MG63 (cell line): ENCODE data around the gene TAS2R43. TPM values are rescaled to one million over a fixed set of nuclear protein-coding genes. Genes with fewer than 3 reads are reported as not detected.
"Not testable (repeated sequence)": the region's sequence is repeated elsewhere in the genome, so short reads cannot be mapped to it uniquely, and the experiment has no call there.

Experiments used
- DNase-seq: peaks from one replicate; pipeline ENCODE4 v3.0.0-alpha.2; 2020
- H3K27me3 ChIP-seq: fragments of 250-450 bp; sonication (Bioruptor Pico); 2 replicates; pipeline ENCODE4 v1.5.1; 2020; ENCODE audit warnings: mild to moderate bottlenecking, moderate library complexity
- H3K36me3 ChIP-seq: fragments of 250-450 bp; sonication (Bioruptor Pico); 2 replicates; pipeline ENCODE4 v1.5.1; 2020; ENCODE audit warnings: mild to moderate bottlenecking, moderate library complexity
- H3K4me3 ChIP-seq: fragments of 250-450 bp; sonication (Bioruptor Pico); 2 replicates; pipeline ENCODE4 v1.5.1; 2020; ENCODE audit warnings: mild to moderate bottlenecking, moderate library complexity
- H3K9me3 ChIP-seq: fragments of 250-450 bp; sonication (Bioruptor Pico); 2 replicates; pipeline ENCODE4 v1.5.1; 2020; ENCODE audit warnings: mild to moderate bottlenecking, moderate library complexity
- total RNA-seq: library from RNA; depleted of rRNA; stranded (reverse); fragments of >200 nt; shearing (Covaris generic); gene quantifications from 2 replicates; pipeline ENCODE4 v1.2.3, GENCODE V29; 2014; ENCODE audit warnings: low replicate concordance; rRNA removed

Gene TAS2R43
- total RNA-seq, 1 experiment from 2014 or later, result not detected

DNA sequence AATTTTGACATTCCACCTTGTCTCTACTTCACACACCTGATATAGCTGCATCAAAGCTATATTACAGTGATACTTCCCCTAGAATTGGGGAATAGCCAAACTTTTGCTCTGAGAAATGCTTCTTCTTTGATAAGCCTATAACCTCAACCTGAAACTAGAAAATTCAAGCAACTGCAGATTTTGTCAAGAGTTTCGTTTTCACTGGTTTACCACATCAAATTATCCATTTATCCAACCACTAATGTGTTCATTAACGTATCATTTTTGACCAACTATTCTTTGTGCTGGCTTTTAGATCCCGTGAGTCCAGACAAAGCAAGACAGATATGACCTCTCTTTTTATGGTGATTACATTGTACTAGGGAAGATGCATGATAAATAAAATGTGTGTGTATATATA lies 16.5 kb downstream of the TAS2R43 start:
- no peaks in the 10 kb centered on the region for H3K9me3 ChIP-seq
- H3K36me3 ChIP-seq, result no peaks in the 10 kb centered on the region
- no peak for DNase-seq
- no peak overlapping the region for H3K4me3 ChIP-seq
- H3K27me3 ChIP-seq, result no peaks in the 10 kb centered on the region

- no peak overlapping the region for H3K4me3 ChIP-seq
- H3K27me3 ChIP-seq, result no peaks in the 10 kb centered on the region
- DNase-seq, result no peak
Observed at GRCh38 chr12:11071414-11071813, 20.7 kb downstream of the TAS2R43 start.

GRCh38 chr12:11070999-11071398 lies 21.1 kb downstream of the TAS2R43 start:
- DNase-seq, result no peak
- H3K36me3 ChIP-seq, result 0 out of 2 replicates have a peak, but pooled peaks cover 2% of the 10 kb centered on the region
- H3K27me3 ChIP-seq, result no peaks in the 10 kb centered on the region
- H3K4me3 ChIP-seq, result no peak overlapping the region
- no peaks in the 10 kb centered on the region for H3K9me3 ChIP-seq

More at GRCh38 chr12:11071414-11071813, 20.7 kb downstream of the TAS2R43 start:
- Histone ChIP-seq H3K36me3 (0 out of 2 replicates have a peak, but pooled peaks cover 2% of the 10 kb centered on the region), H3K9me3 (no peaks in the 10 kb centered on the region)

GRCh38 chr12:11069854-11070365 lies 22.2 kb downstream of the TAS2R43 start:
- DNase-seq, result no peak
- Histone ChIP-seq H3K27me3 (no peaks in the 10 kb centered on the region), H3K9me3 (peaks cover 3% of the 10 kb centered on the region; the same call in 1 of the 2 replicates), H3K36me3 (0 out of 2 replicates have a peak, but pooled peaks cover 2% of the 10 kb centered on the region), H3K4me3 (no peak overlapping the region)

DNA sequence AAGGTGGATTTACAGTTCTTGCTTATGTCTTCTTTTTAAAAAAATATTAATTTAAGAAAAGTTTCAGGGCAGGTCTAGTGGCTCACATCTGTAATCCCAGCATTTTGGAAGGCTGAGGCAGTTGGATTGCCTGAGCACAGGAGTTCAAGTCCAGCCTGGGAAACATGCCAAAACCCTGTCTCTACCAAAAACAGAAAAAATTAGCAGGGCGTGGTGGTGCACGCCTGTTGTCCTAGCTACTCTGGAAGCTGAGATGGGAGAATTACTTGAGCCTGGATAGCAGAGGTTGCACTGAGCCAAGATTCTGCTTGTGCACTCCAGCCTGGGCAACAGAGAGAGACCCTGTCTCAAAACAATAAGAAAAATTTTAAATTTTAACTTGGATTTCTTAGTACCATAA lies 24.6 kb downstream of the TAS2R43 start:
- H3K27me3 ChIP-seq, result no peaks in the 10 kb centered on the region
- no peak overlapping the region for H3K4me3 ChIP-seq
- peak; percentile 37 for DNase-seq
- H3K9me3 ChIP-seq, result peaks cover 3% of the 10 kb centered on the region; the same call in 1 of the 2 replicates
- 0 out of 2 replicates have a peak, but pooled peaks cover 2% of the 10 kb centered on the region for H3K36me3 ChIP-seq

DNA sequence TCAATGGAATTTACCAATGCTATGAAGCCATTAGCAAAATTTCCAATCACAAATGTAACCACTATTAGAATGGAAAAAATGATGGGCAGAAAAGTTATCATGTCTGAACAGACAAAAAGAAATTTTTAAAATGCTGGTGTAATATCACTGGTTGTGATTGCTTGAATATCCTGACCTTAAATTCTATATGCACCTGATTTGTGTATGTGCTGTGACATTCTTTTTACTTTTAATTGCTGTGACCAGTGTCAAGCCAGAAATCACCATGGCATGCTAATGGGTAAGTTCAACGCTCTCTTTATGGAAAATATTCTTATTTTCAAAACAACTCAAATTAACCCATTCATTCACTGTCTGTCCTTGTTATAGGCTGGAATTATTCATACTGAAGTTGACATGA lies 29.9 kb downstream of the TAS2R43 start, which contains the start of gene TAS2R46:
TAS2R46 (minus strand) TSS at position 101 of the 400 bp plus-strand sequence; CDS start at position 101, 0 bp downstream.
- not testable (repeated sequence) for H3K36me3 ChIP-seq, H3K9me3 ChIP-seq, H3K4me3 ChIP-seq, DNase-seq, H3K27me3 ChIP-seq

DNA sequence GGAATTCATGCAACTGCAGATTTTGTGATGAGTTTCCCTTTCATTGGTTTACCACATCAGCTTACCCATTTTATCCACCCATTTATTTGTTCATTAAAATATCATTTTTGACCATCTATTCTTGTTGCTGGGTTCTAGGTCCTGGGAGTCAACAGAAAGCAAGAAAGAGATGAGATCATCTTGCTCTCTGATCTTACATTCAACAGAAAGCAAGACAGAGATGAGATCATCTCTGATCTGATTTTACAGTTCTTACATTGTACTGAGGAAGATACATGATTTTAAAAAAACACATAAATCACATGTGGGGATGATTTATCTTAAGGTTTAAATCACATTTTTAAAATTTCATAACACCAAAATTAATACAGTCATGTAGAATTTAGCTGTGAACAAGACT lies 32.3 kb downstream of the TAS2R43 start:
- Histone ChIP-seq H3K36me3 (no peaks in the 10 kb centered on the region), H3K4me3 (no peak overlapping the region), H3K27me3 (no peaks in the 10 kb centered on the region), H3K9me3 (no peaks in the 10 kb centered on the region)
- DNase-seq, result no peak

DNA sequence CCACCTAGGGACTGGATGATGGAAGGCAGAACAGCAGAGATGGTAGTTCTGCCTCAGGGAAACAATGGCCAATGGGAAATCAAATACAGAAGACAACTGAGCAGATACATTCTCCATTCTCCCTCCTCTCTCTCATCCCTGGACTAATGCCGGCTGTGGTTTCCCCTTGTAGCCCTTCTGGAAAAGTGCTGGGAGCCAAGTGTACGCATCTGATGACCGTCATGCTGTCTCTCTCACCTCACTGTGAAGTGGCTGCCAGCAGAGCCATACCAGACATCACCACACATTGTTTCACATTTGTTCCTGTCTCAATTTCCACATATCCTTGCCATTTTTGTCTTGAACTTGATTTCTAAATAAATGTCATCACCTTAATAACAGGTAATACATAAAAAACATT lies 33.1 kb downstream of the TAS2R43 start:
- Histone ChIP-seq H3K9me3 (peaks cover under 1% of the 10 kb centered on the region; the same call in 1 of the 2 replicates), H3K27me3 (no peaks in the 10 kb centered on the region), H3K36me3 (no peaks in the 10 kb centered on the region), H3K4me3 (no peak overlapping the region)
- DNase-seq, result no peak

DNA sequence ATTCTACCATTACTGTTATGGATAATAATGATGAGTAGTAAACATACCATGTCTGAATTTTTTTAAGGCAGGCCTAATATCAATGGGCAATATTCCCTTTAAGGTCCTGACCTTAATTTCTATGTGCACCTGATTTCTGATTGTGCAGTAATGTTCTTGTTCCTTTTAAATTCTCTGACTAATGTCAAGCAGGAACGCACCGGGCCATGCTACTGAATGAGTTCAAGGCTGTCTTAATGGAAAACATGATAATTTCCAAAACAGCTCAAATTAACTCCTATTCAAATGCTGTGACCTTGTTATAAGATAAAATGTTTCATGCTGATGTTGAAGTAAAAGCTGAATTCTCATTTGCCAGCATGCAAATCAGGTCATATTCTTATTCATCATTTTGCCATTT lies 36.8 kb downstream of the TAS2R43 start:
- H3K36me3 ChIP-seq, result peaks cover 3% of the 10 kb centered on the region; the same call in 1 of the 2 replicates
- no peak overlapping the region for H3K4me3 ChIP-seq
- DNase-seq, result no peak
- peaks cover 7% of the 10 kb centered on the region for H3K9me3 ChIP-seq
- no peaks in the 10 kb centered on the region for H3K27me3 ChIP-seq

DNA sequence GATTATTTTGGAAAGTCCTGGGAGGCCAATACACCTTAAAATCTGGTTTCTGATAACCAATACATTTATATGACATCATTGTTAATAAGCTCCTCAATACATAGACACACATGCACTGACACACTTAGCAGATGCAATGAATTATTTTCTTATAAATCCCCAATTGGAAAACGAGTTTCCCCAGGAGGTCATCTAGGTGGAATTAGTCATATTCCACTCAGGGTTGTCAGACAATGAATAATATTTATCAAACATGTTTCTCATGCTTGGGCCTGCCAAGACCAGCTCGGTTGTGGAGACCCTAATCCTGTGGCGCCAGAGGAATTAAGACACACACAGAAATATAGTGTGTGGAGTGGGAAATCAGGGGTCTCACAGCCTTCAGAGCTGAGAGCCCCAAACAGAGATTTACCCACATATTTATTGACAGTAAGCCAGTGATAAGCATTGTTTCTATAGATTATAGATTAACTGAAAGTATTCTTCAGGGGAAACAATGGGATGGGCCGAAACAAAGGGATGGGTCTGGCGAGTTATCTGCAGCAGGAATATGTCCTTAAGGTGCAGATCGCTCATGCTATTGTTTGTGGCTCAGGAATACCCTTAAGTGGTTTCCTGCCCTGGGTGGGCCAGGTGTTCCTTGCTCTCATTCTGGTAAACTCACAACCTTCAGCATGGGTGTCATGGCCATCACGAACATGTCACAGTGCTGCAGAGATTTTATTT lies 42.1 kb downstream of the TAS2R43 start:
- peaks cover 11% of the 10 kb centered on the region for H3K36me3 ChIP-seq
- not testable (repeated sequence) for H3K4me3 ChIP-seq, DNase-seq, H3K9me3 ChIP-seq, H3K27me3 ChIP-seq

GRCh38 chr12:11041366-11041765 lies 50.7 kb downstream of the TAS2R43 start:
- not testable (repeated sequence) for DNase-seq, H3K4me3 ChIP-seq, H3K27me3 ChIP-seq, H3K36me3 ChIP-seq, H3K9me3 ChIP-seq

Other genes with a start within 250 kb of the TAS2R43 start
- not detected in 2 replicates for gene PRR4, start 242.8 kb downstream of the TAS2R43 start, total RNA-seq
- 1.5 and 13.1 TPM in 2 replicates for gene PRH1, start 208.1 kb downstream of the TAS2R43 start, total RNA-seq
- gene TAS2R13, start 182.8 kb downstream of the TAS2R43 start, total RNA-seq, result 1.4 TPM in 1 of 2 replicates, not detected in the other
- gene PRH2, start 163.1 kb downstream of the TAS2R43 start, total RNA-seq, result not detected in 2 replicates
- gene TAS2R14, start 153.1 kb downstream of the TAS2R43 start, total RNA-seq, result 0.12 and 2.6 TPM in 2 replicates
- not detected in 2 replicates for gene TAS2R50, start 105.4 kb downstream of the TAS2R43 start, total RNA-seq
- gene TAS2R20, start 94.0 kb downstream of the TAS2R43 start, total RNA-seq, result not detected in 2 replicates
- gene TAS2R19, start 69.7 kb downstream of the TAS2R43 start, total RNA-seq, result not detected in 2 replicates
- 1.8 TPM in 1 of 2 replicates, not detected in the other for gene TAS2R31, start 60.9 kb downstream of the TAS2R43 start, total RNA-seq
- gene TAS2R46, start 30.0 kb downstream of the TAS2R43 start, total RNA-seq, result 0.10 TPM in 1 of 2 replicates, not detected in the other
- not detected in 2 replicates for gene TAS2R30, start 42.3 kb upstream of the TAS2R43 start, total RNA-seq
- gene SMIM10L1, start 78.9 kb upstream of the TAS2R43 start, total RNA-seq, result 5.2 and 8.0 TPM in 2 replicates
- gene TAS2R42, start 94.6 kb upstream of the TAS2R43 start, total RNA-seq, result not detected in 2 replicates
- gene PRB3, start 177.4 kb upstream of the TAS2R43 start, total RNA-seq, result not detected in 2 replicates
- gene PRB4, start 218.1 kb upstream of the TAS2R43 start, total RNA-seq, result not detected in 2 replicates